HCT116 (cell line): ENCODE results near the gene DDX6. TPM values are rescaled to one million over a fixed set of nuclear protein-coding genes. Genes with fewer than 3 reads are reported as not detected.

Experiments used
- ATAC-seq: fragments of 200-7000 bp; cut with Tn5 transposase; 2 replicates; pipeline ENCODE4 v1.9.1; 2020; ENCODE audit warnings: mild to moderate bottlenecking, moderate library complexity
- BruUV-seq: library from RNA; stranded (reverse); fragments of 400-500 nt; replicated peaks from 2 replicates; lab custom pipeline; 2021; lab: Mats Ljungman, UMichigan
- CTCF ChIA-PET: fragments of 300-600 bp; sonication (Branson Sonifier 250); formaldehyde crosslinking; loops from one replicate; lab custom pipeline; 2021; ENCODE audit warnings: antibody characterized with exemption; lab: Charles Lee
- POLR2A ChIA-PET: fragments of 300-600, 350-600 bp; sonication (Branson Sonifier 250); formaldehyde crosslinking; loops from one replicate; lab custom pipeline; 2021; ENCODE audit warnings: antibody characterized with exemption; lab: Charles Lee
- RAD21 ChIA-PET, 2 experiments: fragments of 300-600 bp; sonication (Branson Sonifier 250); formaldehyde crosslinking; loops; one replicate each; lab custom pipeline; 2023; ENCODE audit warnings: low total read pairs in 2 of 2; ENCODE audit not compliant: uncharacterized antibody in 2 of 2, unreplicated experiment in 2 of 2, low non-redundant PET in 1 of 2; lab: Charles Lee
- DNase-seq: peaks from one replicate; pipeline ENCODE4 v3.0.0-alpha.2; 2010; ENCODE audit warnings: low read depth, low spot score
- H2AFZ ChIP-seq: fragments of 200-600 bp; shearing (Covaris generic), sonication (generic); 2 replicates; pipeline ENCODE4 v1.6.1; 2017; ENCODE audit warnings: low read depth, mixed run types, mixed read lengths, antibody characterized with exemption, low read length; ENCODE audit not compliant: poor library complexity, severe bottlenecking
- H3K27ac ChIP-seq: 2 replicates; pipeline ENCODE4 v1.5.1; 2012; ENCODE audit warnings: low read depth, low read length
- H3K27me3 ChIP-seq: fragments of 200-600 bp; sonication (generic); 2 replicates; pipeline ENCODE4 v1.6.1; 2016; ENCODE audit warnings: mixed run types, low read length, mixed read lengths; ENCODE audit not compliant: insufficient read depth
- H3K36me3 ChIP-seq, 2 experiments: fragments of 200-500 bp in 1 of 2; fragments of 200-600 bp in 1 of 2; sonication (Bioruptor generic) in 1 of 2; sonication (generic) in 1 of 2; 2 replicates each; pipeline versions ENCODE4 v1.5.1 to v1.6.1; 2014 to 2016; ENCODE audit warnings: low read length in 2 of 2, inconsistent platforms in 1 of 2, mixed read lengths in 1 of 2, mixed run types in 1 of 2; ENCODE audit not compliant: insufficient read depth in 2 of 2, control insufficient read depth in 1 of 2
- H3K4me1 ChIP-seq, 2 experiments: fragments of 200-600 bp in 1 of 2; sonication (generic) in 1 of 2; 2 replicates each; pipeline versions ENCODE4 v1.5.1 to v1.6.1; 2012 to 2017; ENCODE audit warnings: low read length in 2 of 2, inconsistent platforms in 1 of 2, mild to moderate bottlenecking in 1 of 2, mixed read lengths in 1 of 2, mixed run types in 1 of 2, moderate library complexity in 1 of 2; ENCODE audit not compliant: insufficient read depth in 2 of 2, control insufficient read depth in 1 of 2
- H3K4me2 ChIP-seq: fragments of 200-600 bp; sonication (generic); 2 replicates; pipeline ENCODE4 v1.6.1; 2017; ENCODE audit warnings: mixed run types, low read length, mixed read lengths
- H3K4me3 ChIP-seq, 2 experiments: fragments of 200-600 bp in 1 of 2; sonication (generic) in 1 of 2; replicated peaks in 1 of 2; 2 replicates each; pipeline ENCODE4 v1.5.1; 2011 to 2016; ENCODE audit warnings: low read length in 2 of 2, control low read depth in 1 of 2, low read depth in 1 of 2, mild to moderate bottlenecking in 1 of 2, mixed read lengths in 1 of 2, mixed run types in 1 of 2
- H3K79me2 ChIP-seq: fragments of 200-600 bp; sonication (generic); 2 replicates; pipeline ENCODE4 v1.6.1; 2017; ENCODE audit warnings: mild to moderate bottlenecking, mixed run types, low read length, moderate library complexity, mixed read lengths; ENCODE audit not compliant: insufficient read depth
- H3K9ac ChIP-seq: fragments of 200-600 bp; sonication (generic); 2 replicates; pipeline ENCODE4 v1.6.1; 2016; ENCODE audit warnings: low read length, mixed read lengths
- H3K9me2 ChIP-seq: fragments of 200-600 bp; sonication (generic), shearing (Covaris generic); 2 replicates; pipeline ENCODE4 v1.6.1; 2017; ENCODE audit warnings: mixed run types, mild to moderate bottlenecking, moderate library complexity; ENCODE audit not compliant: insufficient read depth
- H3K9me3 ChIP-seq, 2 experiments: fragments of 200-500 bp in 1 of 2; fragments of 200-600 bp in 1 of 2; sonication (Bioruptor generic) in 1 of 2; sonication (generic) in 1 of 2; 2 replicates each; pipeline ENCODE4 v1.6.1; 2014 to 2017; ENCODE audit warnings: low read length in 2 of 2, mixed read lengths in 2 of 2, inconsistent platforms in 1 of 2, low read depth in 1 of 2, mild to moderate bottlenecking in 1 of 2, mixed run types in 1 of 2, moderate library complexity in 1 of 2; ENCODE audit not compliant: control insufficient read depth in 1 of 2, insufficient read depth in 1 of 2
- H4K20me1 ChIP-seq: fragments of 200-600 bp; sonication (generic), shearing (Covaris generic); 2 replicates; pipeline ENCODE4 v1.6.1; 2017; ENCODE audit warnings: mixed run types, mild to moderate bottlenecking, moderate library complexity; ENCODE audit not compliant: insufficient read depth
- CBX3 ChIP-seq: IDR thresholded peaks from 2 replicates; pipeline ENCODE4 v1.6.1; 2012; ENCODE audit warnings: low read depth
- CEBPB ChIP-seq: IDR thresholded peaks from 2 replicates; pipeline ENCODE4 v1.6.1; 2012; ENCODE audit warnings: low read depth
- CTCF ChIP-seq, 3 experiments: fragments of 200-600 bp in 1 of 3; sonication (generic) in 1 of 3; IDR thresholded peaks in 2 of 3; conservative IDR thresholded peaks in 1 of 3; 2 replicates each; pipeline ENCODE4 v1.5.1; 2012 to 2017; ENCODE audit warnings: low read depth in 2 of 3, low read length in 2 of 3, antibody characterized with exemption in 1 of 3, borderline replicate concordance in 1 of 3, control low read depth in 1 of 3, mild to moderate bottlenecking in 1 of 3, mixed read lengths in 1 of 3, mixed run types in 1 of 3, moderate library complexity in 1 of 3; ENCODE audit not compliant: insufficient read depth in 1 of 3
- ELF1 ChIP-seq: IDR thresholded peaks from 2 replicates; pipeline ENCODE4 v1.6.1; 2012; ENCODE audit warnings: low read depth, borderline replicate concordance
- EZH2 ChIP-seq: fragments of 200-600 bp; sonication (generic); IDR thresholded peaks from 2 replicates; pipeline ENCODE4 v1.6.1; 2017; ENCODE audit warnings: antibody characterized with exemption, mixed run types
- EZH2phosphoT487 ChIP-seq: fragments of 200-600 bp; IDR thresholded peaks from 2 replicates; pipeline ENCODE4 v1.6.1; 2018; ENCODE audit warnings: antibody characterized with exemption, borderline replicate concordance
- MAX ChIP-seq: IDR thresholded peaks from 2 replicates; pipeline ENCODE4 v1.6.1; 2012
- SIN3A ChIP-seq: IDR thresholded peaks from 2 replicates; pipeline ENCODE4 v1.6.1; 2012; ENCODE audit warnings: low read depth
- TCF7L2 ChIP-seq: IDR thresholded peaks from 2 replicates; pipeline ENCODE4 v1.7.0; 2011; ENCODE audit warnings: borderline replicate concordance, inconsistent platforms; ENCODE audit not compliant: insufficient read depth, insufficient read length; ENCODE audit errors: extremely low read depth
- YY1 ChIP-seq: IDR thresholded peaks from 2 replicates; pipeline ENCODE4 v1.6.1; 2011; ENCODE audit warnings: low read length, low read depth, moderate library complexity, mild to moderate bottlenecking; ENCODE audit not compliant: insufficient replicate concordance; ENCODE audit errors: extremely low read depth
- ZBTB33 ChIP-seq: IDR thresholded peaks from 2 replicates; pipeline ENCODE4 v1.6.1; 2011; ENCODE audit warnings: mild to moderate bottlenecking, low read length, moderate library complexity; ENCODE audit not compliant: insufficient replicate concordance; ENCODE audit errors: extremely low read depth
- ZFX ChIP-seq: fragments of 450-650 bp; IDR thresholded peaks from 2 replicates; pipeline ENCODE4 v1.6.1; 2017
- intact Hi-C: fragments of 100-400 bp; cut with micrococcal nuclease; formaldehyde crosslinking; loops from 2 replicates; pipeline ENCODE4 v1.10.0; 2022
- total RNA-seq: library from RNA; stranded (reverse); gene quantifications from one replicate; pipeline ENCODE4 v1.2.1, GENCODE V29; 2021; ENCODE audit not compliant: unreplicated experiment

The DDX6 gene
- total RNA-seq, 1 experiment from 2014 or later = 150 TPM

- TF ChIP-seq YY1 (no peak), CBX3 (no peak)
These were observed 48.7 kb downstream of the DDX6 start (continued) for GRCh38 chr11:118742304-118742703.

- Histone ChIP-seq H2AFZ (no peak overlapping the region), H3K27me3 (no peaks in the 10 kb centered on the region), H3K79me2 (no peaks in the 10 kb centered on the region)
- no peak for DNase-seq
- TF ChIP-seq SIN3A (no peak), CEBPB (no peak), CTCF (IDR thresholded peaks at IDR 0.05 in 2 of 3, conservative IDR thresholded peaks at IDR 0.05 in 1 of 3; ENCODE audit: borderline replicate concordance in 1 of 3, insufficient read depth in 1 of 3, low read depth in 2 of 3, low read length in 2 of 3) (no peak), EZH2 (no peak), ELF1 (no peak), YY1 (no peak), ZBTB33 (no peak), ZFX (no peak), TCF7L2 (no peak), CBX3 (no peak), MAX (no peak), EZH2phosphoT487 (no peak)
- TF ChIP-seq, all 23 proteins: peak for 0
- Histone ChIP-seq H3K9me2 (no peaks in the 10 kb centered on the region), H3K9me3 (no peaks in the 10 kb centered on the region), H3K4me1 (no peaks in the 10 kb centered on the region), H3K27ac (no peak overlapping the region), H3K36me3 (no peaks in the 10 kb centered on the region), H3K9ac (no peak overlapping the region), H4K20me1 (no peaks in the 10 kb centered on the region), H3K4me2 (no peak overlapping the region), H3K4me3 (no peak overlapping the region)
- POLR2A ChIA-PET = no interaction called here
- intact Hi-C loops = no loop called here
- no TSS peak for BruUV-seq
- CTCF ChIA-PET = no interaction called here
- RAD21 ChIA-PET = no interaction called here
- ATAC-seq = no peak
These were observed 50.1 kb downstream of the DDX6 start for GRCh38 chr11:118740892-118741291.
